ENCODE data around the gene NHEJ1. TPM values are rescaled to one million over a fixed set of nuclear protein-coding genes. Genes with fewer than 3 reads are reported as not detected.

Gene NHEJ1
- total RNA-seq, 1 experiment from 2014 or later, result 20.8 TPM

DNA sequence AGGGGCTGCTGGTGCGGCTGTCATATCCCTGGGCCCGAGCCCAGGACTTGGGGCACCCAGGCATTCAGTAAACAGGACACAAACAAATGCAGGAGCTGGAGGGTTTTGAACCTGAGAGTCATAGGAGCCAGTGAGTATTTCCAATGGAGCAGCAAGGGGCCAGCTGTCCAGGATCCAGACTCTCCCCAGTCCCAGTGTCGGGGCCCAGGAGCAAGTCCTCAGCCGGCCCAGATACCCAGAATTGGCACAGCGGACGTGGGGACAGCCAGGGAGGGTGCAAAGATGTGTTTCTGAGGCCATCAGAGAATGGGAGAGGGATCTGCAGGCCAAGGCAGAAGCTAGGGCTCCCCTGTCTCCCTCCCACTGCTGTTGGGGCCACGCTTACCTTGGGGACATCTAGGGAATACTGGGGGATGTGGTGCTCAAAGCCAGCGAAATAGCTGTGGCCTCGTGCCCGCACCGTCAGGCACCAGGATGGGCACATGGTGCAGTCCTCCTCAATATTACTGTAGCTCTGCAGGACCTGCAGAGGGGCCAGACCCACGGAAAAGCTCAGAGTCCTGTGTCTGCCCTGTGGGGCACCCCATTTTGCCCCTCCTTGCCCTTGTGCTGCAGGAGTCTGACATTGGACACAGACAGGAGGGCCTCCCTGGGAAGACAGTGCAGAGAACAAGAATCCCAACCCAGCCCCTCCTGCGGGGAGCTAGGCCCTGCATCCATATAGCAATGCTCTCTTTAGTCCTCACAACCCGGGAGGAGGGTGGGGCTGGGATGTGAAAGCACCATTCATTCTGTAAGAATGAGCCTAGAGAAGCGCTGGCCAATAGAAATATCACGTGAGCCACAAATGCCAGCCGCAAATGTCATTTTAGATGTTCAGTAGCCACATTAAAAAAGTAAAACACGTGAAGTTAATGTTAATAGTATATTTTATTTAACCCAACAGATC is 134.7 kb downstream of the NHEJ1 start:
- Mint-ChIP-seq H3K4me1 (peaks cover 10 to 11% of the 10 kb centered on the region in 2 experiments), H3K27me3 (ENCODE audit: low read depth) (peaks cover 14% of the 10 kb centered on the region), H3K4me3 (no peak overlapping the region), H3K9me3 (no peaks in the 10 kb centered on the region), H3K27ac (no peak overlapping the region), H3K36me3 (ENCODE audit: insufficient read depth in 1 of 3, low read depth in 3 of 3) (no peaks in the 10 kb centered on the region)
- Histone ChIP-seq H3K4me2 (ENCODE audit: insufficient read depth, insufficient read length, low read length) (no peak overlapping the region), H3K79me2 (ENCODE audit: insufficient read depth, low read length) (no peaks in the 10 kb centered on the region), H4K5ac (ENCODE audit: insufficient read length, low read depth, low read length) (no peak overlapping the region), H4K8ac (replicated peaks; ENCODE audit: insufficient read length, low read depth, low read length) (no peak overlapping the region), H3K27ac (ENCODE audit: insufficient read length, low read depth, low read length) (no peak overlapping the region), H2AFZ (ENCODE audit: low read length) (no peak overlapping the region), H3T11ph (ENCODE audit: low read length) (no peak overlapping the region), H2BK5ac (ENCODE audit: insufficient read length, low read length) (no peak overlapping the region), H3K4me1 (ENCODE audit: insufficient read depth, low read length) (no peaks in the 10 kb centered on the region), H4K20me1 (ENCODE audit: control insufficient read depth, insufficient read depth, insufficient read length) (no peaks in the 10 kb centered on the region), H2BK12ac (ENCODE audit: insufficient read length, low read depth, low read length) (no peak overlapping the region), H3K9me3 (ENCODE audit: control insufficient read depth, low read depth, low read length) (no peaks in the 10 kb centered on the region), H2BK20ac (ENCODE audit: low read depth, low read length, poor library complexity, severe bottlenecking) (no peak overlapping the region), H3K56ac (ENCODE audit: insufficient read length, low read depth, low read length) (no peak overlapping the region), H3K27me3 (ENCODE audit: insufficient read depth, low read length) (no peaks in the 10 kb centered on the region), H2AK5ac (ENCODE audit: insufficient read length, low read length) (no peak overlapping the region), H3K14ac (ENCODE audit: insufficient read depth, low read length) (no peak overlapping the region), H2BK15ac (ENCODE audit: low read depth, low read length) (no peak overlapping the region), H3K23me2 (ENCODE audit: insufficient read length, low read depth, low read length, poor library complexity, severe bottlenecking) (no peaks in the 10 kb centered on the region), H3K9ac (ENCODE audit: extremely low read depth, insufficient read length, low read length) (no peak overlapping the region), H4K91ac (ENCODE audit: insufficient read length, low read depth, low read length) (no peak overlapping the region), H2BK120ac (ENCODE audit: low read depth, low read length, poor library complexity, severe bottlenecking) (no peak overlapping the region), H3K23ac (ENCODE audit: insufficient read length, low read depth, low read length) (no peak overlapping the region), H3K79me1 (ENCODE audit: insufficient read depth, low read depth, low read length, poor library complexity, severe bottlenecking) (no peaks in the 10 kb centered on the region), H3K18ac (ENCODE audit: insufficient read length, low read depth, low read length) (no peak overlapping the region), H3K4ac (ENCODE audit: low read depth, low read length) (no peak overlapping the region)
- no peak for TF ChIP-seq CTCF (conservative IDR thresholded peaks at IDR 0.05)
- DNase-seq, result no peak
- WGBS (ENCODE audit: extremely low coverage, insufficient read length, low lambda C conversion rate), result no CpG with 5 or more reads among the region's 18 CpGs

Small RNA genes lying within 50 kb of the gene (microRNA-seq; reads per million reads assigned to microRNA genes)
- gene MIR3131 (ENCODE audit: borderline microRNAs expressed), result not detected

Other genes with a start within 250 kb of the NHEJ1 start
- gene CDK5R2, start 201.1 kb downstream of the NHEJ1 start, total RNA-seq (2021), result 0.11 and 0.26 TPM in 2 replicates
- gene FEV, start 175.6 kb downstream of the NHEJ1 start, total RNA-seq (2021), result not detected in 2 replicates
- not detected in 2 replicates for gene CRYBA2, start 167.4 kb downstream of the NHEJ1 start, total RNA-seq (2021)
- gene CFAP65, start 119.3 kb downstream of the NHEJ1 start, total RNA-seq (2021), result 0.18 and 0.20 TPM in 2 replicates
- gene IHH, start 99.9 kb downstream of the NHEJ1 start, total RNA-seq (2021), result 0.11 TPM in 1 of 2 replicates, not detected in the other
- gene SLC23A3, start 9.2 kb upstream of the NHEJ1 start, total RNA-seq (2021), result 1.2 and 1.9 TPM in 2 replicates
- gene CNPPD1, start 16.1 kb upstream of the NHEJ1 start, total RNA-seq (2021), result 33.0 and 36.4 TPM in 2 replicates
- gene RETREG2, start 17.5 kb upstream of the NHEJ1 start, total RNA-seq (2021), result 46.7 and 48.0 TPM in 2 replicates
- 15.9 and 16.4 TPM in 2 replicates for gene ZFAND2B, start 46.0 kb upstream of the NHEJ1 start, total RNA-seq (2021)
- gene ABCB6, start 58.1 kb upstream of the NHEJ1 start, total RNA-seq (2021), result 44.6 and 46.4 TPM in 2 replicates
- 46.4 and 52.2 TPM in 2 replicates for gene ATG9A, start 68.8 kb upstream of the NHEJ1 start, total RNA-seq (2021)
- 45.9 and 55.4 TPM in 2 replicates for gene ANKZF1, start 69.0 kb upstream of the NHEJ1 start, total RNA-seq (2021)
- gene GLB1L, start 84.6 kb upstream of the NHEJ1 start, total RNA-seq (2021), result 5.8 and 6.5 TPM in 2 replicates
- gene STK16, start 84.7 kb upstream of the NHEJ1 start, total RNA-seq (2021), result 21.6 and 22.4 TPM in 2 replicates
- gene TUBA4B, start 92.4 kb upstream of the NHEJ1 start, total RNA-seq (2021), result not detected in 2 replicates
- gene TUBA4A, start 93.1 kb upstream of the NHEJ1 start, total RNA-seq (2021), result 25.5 and 27.2 TPM in 2 replicates
- 32.0 and 34.1 TPM in 2 replicates for gene DNAJB2, start 118.6 kb upstream of the NHEJ1 start, total RNA-seq (2021)
- gene PTPRN, start 148.6 kb upstream of the NHEJ1 start, total RNA-seq (2021), result 6.3 and 6.5 TPM in 2 replicates
- not detected in 2 replicates for gene RESP18, start 171.9 kb upstream of the NHEJ1 start, total RNA-seq (2021)
- 60.9 and 63.5 TPM in 2 replicates for gene DNPEP, start 227.1 kb upstream of the NHEJ1 start, total RNA-seq (2021)

Measured in H9 (cell line).